ENCODE measurements around the gene CNTN4.

DNA sequence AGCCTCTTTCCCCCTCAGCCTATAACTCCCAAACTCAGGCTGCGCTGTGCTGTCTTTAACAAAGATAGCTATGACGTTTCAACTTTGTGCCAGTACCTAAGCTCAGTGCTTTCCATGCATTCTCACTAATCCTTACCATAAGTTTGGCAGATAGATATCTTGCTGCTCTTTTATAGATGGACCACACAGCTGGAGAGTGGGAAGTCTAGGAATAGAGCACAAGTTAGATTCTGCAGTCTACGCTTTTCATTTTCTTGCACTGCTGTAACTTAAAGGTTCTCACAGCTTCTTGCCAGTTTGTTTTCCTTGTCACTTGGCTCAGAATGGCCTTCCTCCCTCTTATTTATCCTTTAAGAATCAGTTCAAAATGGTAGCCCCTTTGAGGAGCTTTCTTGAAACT lies 468.8 kb downstream of the CNTN4 start:
- TF ChIP-seq POLR2A (IDR thresholded peaks at IDR 0.05; ENCODE audit: low read depth) = no peak
- no peak for TF ChIP-seq EP300 (IDR thresholded peaks at IDR 0.05)
